ENCODE data around the gene TPRX1. TPM values are rescaled to one million over a fixed set of nuclear protein-coding genes. Genes with fewer than 3 reads are reported as not detected.

Gene TPRX1
- total and polyA plus RNA-seq, 9 of the 15 experiments (the other 6 are each of a cell fraction or from before 2014, with no cell fraction given) = not detected

GRCh38 chr19:47766359-47766620, 38.1 kb downstream of the TPRX1 start:
- H3K4me2 ChIP-seq (ENCODE audit: insufficient read depth, low read length) = no peak overlapping the region
- no peak overlapping the region for H2AFZ ChIP-seq (ENCODE audit: low read depth, low read length)
- DNase-seq (ENCODE audit: extremely low read depth in 1 of 4, low spot score in 3 of 4) = no peak
- H3K9me1 ChIP-seq (ENCODE audit: control insufficient read depth, insufficient read depth, low read length) = no peaks in the 10 kb centered on the region
- H3K9ac ChIP-seq (ENCODE audit: insufficient read depth in 1 of 2, low read depth in 2 of 2, low read length in 2 of 2) = peak overlapping the region in 1 of 2 experiments; percentile 60; a peak in 1 of 4 replicates
- intact Hi-C loops (cut with micrococcal nuclease) (loop anchor here (1.0 kb wide), 1 partner anchor 22 kb away; no protein-coding TSS in a partner anchor), in situ Hi-C loops (cut with MboI) (no loop called here)
- H4K20me1 ChIP-seq (replicated peaks; ENCODE audit: control insufficient read depth, insufficient read depth, low read length) = peaks cover 2% of the 10 kb centered on the region; the same call in 1 of the 2 replicates
- H3K79me2 ChIP-seq (ENCODE audit: control insufficient read depth, insufficient read depth, low read length) = no peaks in the 10 kb centered on the region
- no peak for FAIRE-seq
- ChIA-PET POLR2A (interaction anchor here (1.0 to 2.5 kb wide), 4 partner anchors 10 to 23 kb away, joined by 3 to 15 read pairs (median 5); partner anchors contain the start of gene NOP53), CTCF (ENCODE audit: low intra/inter-chr PET ratio) (interaction anchor here (2.0 to 2.2 kb wide), 2 partner anchors 22 to 24 kb away, joined by 9 to 30 read pairs; no protein-coding TSS in a partner anchor)
- no peak overlapping the region for H3K27ac ChIP-seq (ENCODE audit: extremely low read depth, low read depth, low read length)
- no peak for ATAC-seq
- no peak overlapping the region for H3K4me3 ChIP-seq
- H3K4me1 ChIP-seq (replicated peaks in 1 of 2; ENCODE audit: control insufficient read depth in 2 of 2, insufficient read depth in 2 of 2, low read length in 2 of 2) = peaks cover 5 to 25% of the 10 kb centered on the region in 2 experiments; a peak in 3 of 5 replicates
- H3K36me3 ChIP-seq (ENCODE audit: control insufficient read depth, insufficient read depth, low read length) = no peaks in the 10 kb centered on the region
- TF ChIP-seq ZNF444 (CRISPR knock-in tag; IDR thresholded peaks at IDR 0.05) (no peak), ZFP1 (CRISPR knock-in tag; IDR thresholded peaks at IDR 0.05) (no peak), NFRKB (IDR thresholded peaks at IDR 0.05; ENCODE audit: low read depth) (no peak), TCF7L2 (IDR thresholded peaks at IDR 0.05; ENCODE audit: low read depth, low read length) (no peak), CTBP1 (IDR thresholded peaks at IDR 0.05; ENCODE audit: borderline replicate concordance) (no peak), HMGN3 (IDR thresholded peaks at IDR 0.05; ENCODE audit: borderline replicate concordance, extremely low read depth, insufficient read length, low read depth, low read length) (no peak), ETV1 (tag; conservative IDR thresholded peaks at IDR 0.05; ENCODE audit: low read depth) (no peak)
- no peaks in the 10 kb centered on the region for H3K9me3 ChIP-seq (replicated peaks; ENCODE audit: control insufficient read depth, insufficient read depth, low read depth, low read length)
- 52% methylated on average over 6 of the region's 7 CpGs for WGBS (ENCODE audit: insufficient coverage, low coverage, missing lambda C conversion rate)
- no peaks in the 10 kb centered on the region for H3K27me3 ChIP-seq (ENCODE audit: control insufficient read depth in 2 of 2, insufficient read depth in 2 of 2, low read length in 2 of 2)
- BruUV-seq (replicated peaks) = no TSS peak
